Fibroblast of lung (primary cell): ENCODE results near the gene KRTAP3-1. TPM values are rescaled to one million over a fixed set of nuclear protein-coding genes. Genes with fewer than 3 reads are reported as not detected.
A peak's percentile ranks its signal among the peaks of the same experiment; 100 is the strongest.
"Not testable (repeated sequence)": the region's sequence is repeated elsewhere in the genome, so short reads cannot be mapped to it uniquely, and the experiment has no call there.

ENCODE experiments used
- DNase-seq, 2 donors: peaks; one replicate each; pipeline versions ENCODE4 v3.0.0 to v3.0.0-alpha.2; 2010; ENCODE audit warnings: low read depth in 2 of 2
- H2AFZ ChIP-seq: 2 replicates; pipeline ENCODE4 v1.5.1; 2012; ENCODE audit warnings: low read length, control low read depth, inconsistent platforms
- H3K27ac ChIP-seq: 2 replicates; pipeline ENCODE4 v1.5.1; 2011; ENCODE audit warnings: low read length, control low read depth; ENCODE audit not compliant: insufficient read depth
- H3K27me3 ChIP-seq: 2 replicates; pipeline ENCODE4 v1.5.1; 2011; ENCODE audit warnings: mild to moderate bottlenecking, low read length; ENCODE audit not compliant: control insufficient read depth, insufficient read depth
- H3K36me3 ChIP-seq: 2 replicates; pipeline ENCODE4 v1.5.1; 2011; ENCODE audit warnings: low read length; ENCODE audit not compliant: control insufficient read depth, insufficient read depth
- H3K4me1 ChIP-seq: 2 replicates; pipeline ENCODE4 v1.5.1; 2011; ENCODE audit warnings: low read length; ENCODE audit not compliant: control insufficient read depth, insufficient read depth; ENCODE audit errors: extremely low read depth
- H3K4me2 ChIP-seq: 2 replicates; pipeline ENCODE4 v1.5.1; 2011; ENCODE audit warnings: low read length, control low read depth; ENCODE audit not compliant: insufficient read depth; ENCODE audit errors: extremely low read depth
- H3K4me3 ChIP-seq, 4 experiments: fragments of 200-600 bp in 1 of 4; sonication (generic) in 1 of 4; replicated peaks in 1 of 4; 2 replicates each; pipeline ENCODE4 v1.5.1; 2011 to 2016; ENCODE audit warnings: low read length in 4 of 4, low read depth in 3 of 4, mild to moderate bottlenecking in 3 of 4, control low read depth in 2 of 4, inconsistent platforms in 1 of 4, mixed read lengths in 1 of 4; ENCODE audit not compliant: insufficient read depth in 1 of 4; ENCODE audit errors: control extremely low read depth in 1 of 4
- H3K79me2 ChIP-seq: 2 replicates; pipeline ENCODE4 v1.5.1; 2012; ENCODE audit warnings: mild to moderate bottlenecking, low read length, inconsistent platforms; ENCODE audit not compliant: control insufficient read depth, insufficient read depth
- H3K9ac ChIP-seq: 2 replicates; pipeline ENCODE4 v1.5.1; 2011; ENCODE audit warnings: mild to moderate bottlenecking, low read length, control low read depth; ENCODE audit not compliant: insufficient read depth
- H3K9me3 ChIP-seq: 2 replicates; pipeline ENCODE4 v1.5.1; 2012; ENCODE audit warnings: low read depth, low read length; ENCODE audit not compliant: control insufficient read depth, insufficient read depth
- H4K20me1 ChIP-seq: 2 replicates; pipeline ENCODE4 v1.5.1; 2011; ENCODE audit warnings: low read length; ENCODE audit not compliant: control insufficient read depth, insufficient read depth; ENCODE audit errors: extremely low read depth
- CTCF ChIP-seq, 2 donors: IDR thresholded peaks in 1 of 2; conservative IDR thresholded peaks in 1 of 2; 1 replicate in 1 of 2; 2 replicates in 1 of 2; pipeline ENCODE4 v1.5.1; 2011 to 2012; ENCODE audit warnings: low read length in 2 of 2, control low read depth in 1 of 2, inconsistent platforms in 1 of 2, low read depth in 1 of 2, mild to moderate bottlenecking in 1 of 2
- EZH2 ChIP-seq: IDR thresholded peaks from 2 replicates; pipeline ENCODE4 v1.5.1; 2012; ENCODE audit warnings: low read length, control low read depth, mild to moderate bottlenecking; ENCODE audit errors: missing control alignments
- polyA plus RNA-seq, 2 donors: library from polyadenylated mRNA; depleted of rRNA in 1 of 2; stranded (reverse) in 1 of 2; unstranded in 1 of 2; fragments of >200 nt; gene quantifications; 2 replicates each; pipeline ENCODE4 v1.2.1, GENCODE V29; 2011 to 2012; ENCODE audit warnings: missing spikeins in 1 of 2
- total RNA-seq: library from RNA; depleted of rRNA; stranded (reverse); fragments of >200 nt; gene quantifications from 2 replicates; pipeline ENCODE4 v1.2.1, GENCODE V29; 2014

KRTAP3-1 gene
- total and polyA plus RNA-seq, 2 donors (not counting 1 experiment from before 2014, with no cell fraction given): not detected

DNA sequence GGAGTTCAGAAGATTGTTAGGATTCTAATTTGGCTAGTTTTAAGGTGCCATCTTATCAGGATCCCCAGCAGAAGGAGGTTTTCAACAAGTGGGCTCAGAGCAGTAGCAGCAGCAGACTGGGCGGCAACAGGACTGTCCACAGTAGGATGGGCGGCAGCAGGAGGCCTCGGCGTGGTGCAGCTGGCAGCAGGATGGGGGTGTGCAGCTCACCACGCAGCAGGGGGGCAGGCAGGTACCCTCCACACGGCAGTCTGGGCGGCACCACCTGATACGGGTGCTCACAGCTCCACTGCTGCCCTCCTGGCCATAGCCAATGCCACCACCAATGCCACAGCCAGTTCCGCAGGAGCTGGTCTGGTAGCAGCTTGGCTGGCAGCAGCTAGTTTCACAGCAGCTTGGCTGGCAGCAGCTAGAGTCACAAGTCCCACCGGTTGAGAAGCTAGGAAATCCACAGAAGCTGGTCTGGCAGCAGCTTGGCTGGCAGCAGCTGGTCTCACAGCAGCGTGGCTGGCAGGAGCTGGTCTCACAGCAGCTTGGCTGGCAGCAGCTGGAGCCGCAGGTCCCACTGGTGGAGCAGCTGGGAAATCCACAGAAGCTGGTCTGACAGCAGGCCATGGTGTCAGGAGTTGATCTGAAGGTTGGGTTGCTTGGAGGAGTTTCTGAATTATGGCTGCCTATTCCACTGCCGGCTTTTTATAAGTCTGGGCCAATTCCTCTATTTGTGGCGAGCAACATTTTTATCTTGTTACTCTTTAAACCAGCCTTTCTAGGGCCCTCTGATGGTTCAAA, 32.0 kb upstream of the KRTAP3-1 start, which contains the start of gene KRTAP1-1:
TSS of gene KRTAP1-1 (minus strand) at position 668 of the 789 bp plus-strand sequence. CDS start at position 615, 53 bp downstream.
- H3K27me3 ChIP-seq, H3K36me3 ChIP-seq, H3K4me3 ChIP-seq, H3K9ac ChIP-seq, H3K4me1 ChIP-seq, DNase-seq, H3K4me2 ChIP-seq, H2AFZ ChIP-seq, H3K9me3 ChIP-seq, H3K27ac ChIP-seq, H4K20me1 ChIP-seq, H3K79me2 ChIP-seq: not testable (repeated sequence)
- peak in 1 of 2 donors; percentile 3 for TF ChIP-seq CTCF (conservative IDR thresholded peaks at IDR 0.05 in 1 of 2, IDR thresholded peaks at IDR 0.05 in 1 of 2; ENCODE audit: low read depth in 1 of 2, low read length in 2 of 2)

DNA sequence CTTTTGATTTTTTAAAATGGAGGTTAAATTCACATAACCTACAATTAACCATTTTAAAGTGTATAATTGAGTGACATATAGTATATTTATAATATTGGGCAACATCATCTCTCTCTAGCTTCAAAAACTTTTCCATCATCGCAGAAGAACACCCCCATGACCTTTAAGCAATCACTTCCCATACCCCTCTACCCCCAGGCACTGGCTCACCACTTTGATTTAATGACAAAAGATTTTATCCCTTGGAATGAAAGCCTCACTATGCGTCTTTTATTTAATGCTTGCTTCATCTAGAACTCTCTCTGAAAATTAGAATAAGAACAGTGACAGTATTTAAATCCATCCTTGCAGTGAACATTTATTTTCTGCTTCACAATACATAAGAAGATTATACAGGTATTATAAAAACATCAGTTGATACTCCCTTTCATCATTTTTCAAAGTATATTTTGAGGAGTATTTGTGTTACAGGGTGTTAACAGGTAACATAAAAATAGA, 29.0 kb upstream of the KRTAP3-1 start:
- H3K27ac ChIP-seq: no peak overlapping the region
- no peak overlapping the region for H3K4me2 ChIP-seq
- H2AFZ ChIP-seq: no peak overlapping the region
- H3K9me3 ChIP-seq: no peaks in the 10 kb centered on the region
- H4K20me1 ChIP-seq: no peaks in the 10 kb centered on the region
- H3K27me3 ChIP-seq: no peaks in the 10 kb centered on the region
- no peaks in the 10 kb centered on the region for H3K4me1 ChIP-seq
- H3K4me3 ChIP-seq: no peak overlapping the region
- H3K36me3 ChIP-seq: no peaks in the 10 kb centered on the region
- no peaks in the 10 kb centered on the region for H3K79me2 ChIP-seq
- no peak for TF ChIP-seq CTCF (conservative IDR thresholded peaks at IDR 0.05 in 1 of 2, IDR thresholded peaks at IDR 0.05 in 1 of 2; ENCODE audit: low read depth in 1 of 2, low read length in 2 of 2)
- no peak for TF ChIP-seq EZH2
- no peak overlapping the region for H3K9ac ChIP-seq
- DNase-seq: no peak

DNA sequence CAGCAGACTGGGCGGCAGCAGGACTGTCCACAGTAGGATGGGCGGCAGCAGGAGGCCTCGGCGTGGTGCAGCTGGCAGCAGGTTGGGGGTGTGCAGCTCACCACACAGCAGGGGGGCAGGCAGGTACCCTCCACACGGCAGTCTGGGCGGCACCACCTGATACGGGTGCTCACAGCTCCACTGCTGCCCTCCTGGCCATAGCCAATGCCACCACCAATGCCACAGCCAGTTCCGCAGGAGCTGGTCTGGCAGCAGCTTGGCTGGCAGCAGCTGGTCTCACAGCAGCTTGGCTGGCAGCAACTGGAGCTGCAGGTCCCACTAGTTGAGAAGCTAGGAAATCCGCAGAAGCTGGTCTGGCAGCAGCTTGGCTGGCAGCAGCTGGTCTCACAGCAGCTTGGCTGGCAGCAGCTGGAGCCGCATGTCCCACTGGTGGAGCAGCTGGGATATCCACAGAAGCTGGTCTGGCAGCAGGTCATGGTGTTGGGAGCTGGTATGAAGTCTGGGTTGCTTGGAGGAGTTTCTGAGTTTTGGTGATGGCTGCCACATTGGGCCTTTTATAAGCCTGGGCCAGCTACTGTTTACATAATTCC, 25.5 kb upstream of the KRTAP3-1 start, which contains the start of gene KRTAP1-3:
TSS of gene KRTAP1-3 (minus strand) at position 529 of the 590 bp plus-strand sequence. CDS start at position 476, 53 bp downstream.
- not testable (repeated sequence) for H3K9ac ChIP-seq, H3K9me3 ChIP-seq, DNase-seq, H3K27me3 ChIP-seq, H3K27ac ChIP-seq, H3K4me1 ChIP-seq, H3K79me2 ChIP-seq, H3K4me2 ChIP-seq, H3K4me3 ChIP-seq, H2AFZ ChIP-seq, H4K20me1 ChIP-seq, H3K36me3 ChIP-seq
